Peyer's patch (tissue), 4 donors: Measurements from ENCODE around the gene ARHGAP26. TPM values are rescaled to one million over a fixed set of nuclear protein-coding genes. Genes with fewer than 3 reads are reported as not detected.

Source experiments
- DNase-seq, 3 donors: peaks; one replicate each; pipeline ENCODE4 v3.0.0-alpha.2; 2017 to 2019
- H3K27ac ChIP-seq, 4 donors: fragments of 200-600 bp; sonication (generic); one replicate each; pipeline ENCODE4 v1.5.1; 2016 to 2019
- H3K27me3 ChIP-seq, 2 donors: fragments of 200-600 bp; sonication (generic); one replicate each; pipeline ENCODE4 v1.5.1; 2019
- H3K36me3 ChIP-seq, 3 donors: fragments of 200-600 bp; sonication (generic); one replicate each; pipeline ENCODE4 v1.5.1; 2016 to 2019
- H3K4me1 ChIP-seq, 4 donors: fragments of 200-600 bp; sonication (generic); one replicate each; pipeline ENCODE4 v1.5.1; 2016 to 2019
- H3K4me3 ChIP-seq, 4 donors: fragments of 200-600 bp; sonication (generic); 1 replicate in 3 of 4; 2 replicates in 1 of 4; pipeline ENCODE4 v1.5.1; 2016 to 2019; ENCODE audit warnings: mild to moderate bottlenecking in 1 of 4
- H3K9me3 ChIP-seq, 4 donors: fragments of 200-600 bp; sonication (generic); one replicate each; pipeline ENCODE4 v1.5.1; 2016 to 2019; ENCODE audit warnings: mild to moderate bottlenecking in 1 of 4
- CTCF ChIP-seq, 6 experiments: fragments of 450-650 bp in 4 of 6; fragments of 200-600 bp in 2 of 6; sonication (generic) in 1 of 6; IDR thresholded peaks; one replicate each; pipeline ENCODE4 v1.5.1; 2017 to 2019; ENCODE audit warnings: antibody characterized with exemption in 6 of 6, mild to moderate bottlenecking in 3 of 6, moderate library complexity in 1 of 6
- POLR2A ChIP-seq, 2 donors: fragments of 450-650 bp; IDR thresholded peaks; one replicate each; pipeline ENCODE4 v1.5.1; 2017; ENCODE audit warnings: antibody characterized with exemption in 2 of 2, mild to moderate bottlenecking in 2 of 2, moderate library complexity in 2 of 2
- total RNA-seq, 4 donors: library from RNA; depleted of rRNA; stranded (reverse); fragments of >200 nt; gene quantifications; one replicate each; pipeline ENCODE4 v1.1.0, GENCODE V29; 2016

ARHGAP26 gene
- total RNA-seq, 4 donors from 2014 or later: 60.1 to 180 (median 126) TPM

DNA sequence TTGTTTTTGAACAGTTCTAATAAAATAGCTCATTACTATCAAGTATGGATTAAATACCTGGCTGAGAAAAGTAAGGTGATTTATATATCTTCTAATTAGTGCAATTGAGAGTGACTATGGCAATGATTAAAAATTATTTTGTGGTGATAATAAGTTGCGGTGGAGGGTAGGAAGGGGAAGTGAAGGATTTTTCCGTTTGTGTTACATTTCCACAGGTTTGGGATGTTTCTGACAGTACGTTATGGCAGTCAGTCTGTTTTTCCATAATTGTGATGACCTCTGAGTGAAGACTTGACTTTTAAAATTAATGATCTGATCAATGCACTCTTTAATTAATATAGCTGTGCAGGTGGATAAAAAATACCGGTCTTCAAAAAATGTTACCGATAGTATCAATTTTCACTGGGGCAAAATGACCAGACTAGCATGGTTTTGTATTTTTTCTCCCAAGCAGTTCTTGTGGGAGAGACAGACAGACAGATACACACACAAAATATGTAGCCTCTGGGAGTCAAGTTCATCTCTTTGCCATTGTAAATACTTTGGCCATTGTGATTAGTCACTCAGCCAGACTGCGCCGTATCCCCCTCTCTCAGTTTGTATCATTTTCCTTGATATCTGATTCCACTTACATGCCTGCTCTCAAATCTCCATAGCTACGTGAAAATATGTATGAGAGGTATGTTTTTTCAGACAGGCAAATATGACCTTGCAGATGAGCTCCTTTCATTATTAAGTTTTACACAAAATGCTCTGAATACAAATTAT lies 60.2 kb downstream of the ARHGAP26 start:
- Histone ChIP-seq H3K27ac (no peak overlapping the region), H3K4me3 (no peak overlapping the region), H3K9me3 (no peaks in the 10 kb centered on the region), H3K4me1 (peaks cover 0 to 45% (median 2%) of the 10 kb centered on the region in 4 donors), H3K36me3 (no peaks in the 10 kb centered on the region), H3K27me3 (no peaks in the 10 kb centered on the region)
- TF ChIP-seq CTCF (IDR thresholded peaks at IDR 0.05) (no peak), POLR2A (IDR thresholded peaks at IDR 0.05) (no peak)
- DNase-seq: no peak

DNA sequence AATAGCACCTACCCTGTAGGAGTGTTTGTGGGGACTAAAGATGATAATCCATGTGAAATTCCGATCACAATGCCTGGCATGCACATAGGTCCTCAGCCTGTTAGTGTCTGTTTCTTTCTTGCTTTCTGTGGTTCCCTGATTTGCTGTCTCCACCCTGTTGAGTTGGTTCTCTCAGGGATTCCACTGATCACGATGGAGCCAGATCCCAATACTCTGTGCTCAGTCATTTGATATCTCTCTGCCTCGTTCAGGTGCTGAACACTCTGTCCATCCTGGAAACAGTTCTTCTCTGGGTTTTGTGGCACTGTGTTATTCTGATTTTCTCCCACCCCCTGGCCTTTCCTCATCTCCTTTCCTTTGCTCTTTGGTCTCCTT lies 60.8 kb downstream of the ARHGAP26 start:
- Histone ChIP-seq H3K36me3 (no peaks in the 10 kb centered on the region), H3K4me1 (peaks cover 0 to 39% (median 2%) of the 10 kb centered on the region in 4 donors), H3K9me3 (no peaks in the 10 kb centered on the region), H3K27me3 (no peaks in the 10 kb centered on the region), H3K27ac (no peak overlapping the region), H3K4me3 (no peak overlapping the region)
- no peak for DNase-seq
- TF ChIP-seq CTCF (IDR thresholded peaks at IDR 0.05) (no peak), POLR2A (IDR thresholded peaks at IDR 0.05) (no peak)

DNA sequence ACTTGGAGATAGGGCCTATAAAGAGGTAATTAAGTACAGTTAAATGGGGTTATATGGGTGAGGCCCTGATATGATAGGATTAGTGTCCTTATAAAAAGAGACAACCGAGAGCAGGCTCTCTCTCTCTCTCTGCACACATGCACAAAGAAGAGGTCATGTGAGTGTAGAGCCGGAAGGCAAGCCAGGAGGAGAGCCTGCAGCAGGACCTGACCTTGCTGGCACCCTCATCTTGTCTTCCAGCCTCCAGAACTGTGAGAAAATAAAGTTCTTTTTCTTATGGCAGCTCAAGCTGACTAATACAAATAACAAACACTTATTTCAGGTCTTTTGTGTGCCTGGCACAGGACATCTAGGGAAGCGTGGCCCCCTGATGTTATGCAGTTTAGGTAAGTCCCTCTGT lies 62.1 kb downstream of the ARHGAP26 start:
- Histone ChIP-seq H3K9me3 (no peaks in the 10 kb centered on the region), H3K4me1 (peaks cover 0 to 29% (median 1%) of the 10 kb centered on the region in 4 donors), H3K36me3 (no peaks in the 10 kb centered on the region), H3K27ac (no peak overlapping the region), H3K27me3 (no peaks in the 10 kb centered on the region), H3K4me3 (no peak overlapping the region)
- no peak for DNase-seq
- TF ChIP-seq POLR2A (IDR thresholded peaks at IDR 0.05): no peak
- TF ChIP-seq CTCF (IDR thresholded peaks at IDR 0.05): no peak

DNA sequence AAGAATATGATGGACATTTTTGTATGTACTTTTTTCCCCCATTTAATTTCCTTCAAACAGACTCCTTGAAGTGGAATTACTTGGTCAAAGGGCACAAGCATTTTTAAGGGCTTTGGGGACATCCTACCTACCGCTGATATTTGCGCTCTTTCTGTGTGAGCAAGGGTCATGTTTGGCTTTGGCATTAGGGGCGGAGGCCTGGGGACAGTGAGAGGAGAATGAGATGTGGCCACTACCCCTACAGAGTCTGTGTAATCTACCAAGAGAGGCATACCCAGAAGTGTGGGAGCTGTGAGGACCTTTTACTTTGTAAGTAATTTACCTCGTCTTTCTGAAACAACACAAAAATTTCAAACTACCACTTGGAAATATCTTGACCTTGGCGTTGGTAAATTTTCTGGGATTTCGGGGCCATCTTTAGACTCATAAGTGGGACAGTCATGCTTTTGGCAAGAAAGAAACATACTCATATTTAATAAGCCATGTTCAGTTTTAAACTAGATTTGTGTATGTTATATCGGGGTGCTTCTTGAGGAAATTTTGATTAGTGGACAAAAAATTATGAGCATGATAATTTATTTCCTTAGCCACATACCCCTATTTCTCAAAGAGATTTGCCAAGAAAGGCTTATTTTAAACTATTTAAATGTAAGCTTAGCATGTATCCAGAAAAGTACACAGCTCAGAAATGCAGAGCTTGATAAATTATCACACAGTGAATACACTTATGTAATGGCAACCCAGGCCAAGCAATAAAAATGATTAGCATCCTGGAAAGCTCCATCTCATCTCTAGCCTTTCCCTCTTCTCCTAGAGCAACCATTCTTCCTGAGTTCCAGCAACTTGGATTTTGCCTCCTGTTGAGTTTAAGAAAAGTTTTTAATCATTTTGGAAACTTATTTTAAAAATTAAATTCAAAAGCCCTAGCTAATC lies 63.6 kb downstream of the ARHGAP26 start:
- H3K36me3 ChIP-seq: no peaks in the 10 kb centered on the region
- TF ChIP-seq POLR2A (IDR thresholded peaks at IDR 0.05) (no peak), CTCF (IDR thresholded peaks at IDR 0.05) (no peak)
- H3K4me1 ChIP-seq: peaks cover 0 to 16% (median 0%) of the 10 kb centered on the region in 4 donors
- H3K27me3 ChIP-seq: no peaks in the 10 kb centered on the region
- peak overlapping the region in 1 of 4 donors; percentile 4 for H3K27ac ChIP-seq
- no peak for DNase-seq
- no peaks in the 10 kb centered on the region for H3K9me3 ChIP-seq
- no peak overlapping the region for H3K4me3 ChIP-seq

DNA sequence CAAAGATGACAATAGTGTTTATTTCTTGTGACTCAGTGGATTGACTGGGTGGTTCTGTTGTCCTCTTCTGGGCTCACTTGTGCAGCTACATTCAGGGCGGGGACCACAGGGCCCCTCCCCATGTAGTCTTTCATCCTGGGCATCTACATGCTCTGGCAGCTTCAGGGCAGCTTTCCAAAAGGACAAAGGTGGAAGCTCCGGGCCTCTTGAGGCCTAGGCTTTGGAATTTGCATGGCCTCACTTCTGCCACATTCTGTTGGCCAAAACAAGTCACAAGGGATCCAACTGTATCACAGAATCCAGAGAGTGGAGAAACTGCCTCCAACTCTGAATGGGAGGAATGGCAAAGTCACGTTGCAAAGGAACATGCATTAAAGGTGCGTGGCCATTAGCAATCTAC lies 64.3 kb downstream of the ARHGAP26 start:
- peak overlapping the region in 1 of 4 donors; percentile 5 for H3K27ac ChIP-seq

More for the DNA sequence above, 64.3 kb downstream of the ARHGAP26 start:
- Histone ChIP-seq H3K4me3 (no peak overlapping the region), H3K4me1 (peaks cover 0 to 14% (median 0%) of the 10 kb centered on the region in 4 donors), H3K9me3 (no peaks in the 10 kb centered on the region), H3K36me3 (no peaks in the 10 kb centered on the region), H3K27me3 (no peaks in the 10 kb centered on the region)
- DNase-seq: peak in 1 of 3 donors; percentile 67
- TF ChIP-seq POLR2A (IDR thresholded peaks at IDR 0.05) (no peak), CTCF (IDR thresholded peaks at IDR 0.05) (no peak)
